Endodermal cell (in vitro differentiated cells): ENCODE data around the gene NFIL3. TPM values are rescaled to one million over a fixed set of nuclear protein-coding genes. Genes with fewer than 3 reads are reported as not detected.

Experiments used
- DNase-seq: peaks from one replicate; pipeline ENCODE4 v3.0.0-alpha.2; 2017
- H3K27ac ChIP-seq: 2 replicates; pipeline ENCODE4 v1.5.1; 2013; ENCODE audit warnings: mild to moderate bottlenecking, low read depth, low read length, moderate library complexity
- H3K27me3 ChIP-seq: 2 replicates; pipeline ENCODE4 v1.6.1; 2013; ENCODE audit warnings: mild to moderate bottlenecking, low read length, moderate library complexity; ENCODE audit not compliant: insufficient read depth, control insufficient read depth, poor library complexity, severe bottlenecking
- H3K36me3 ChIP-seq: 2 replicates; pipeline ENCODE4 v1.7.0; 2013; ENCODE audit warnings: mild to moderate bottlenecking, low read length, moderate library complexity; ENCODE audit not compliant: control insufficient read depth, insufficient read depth
- H3K4me1 ChIP-seq: one replicate; pipeline ENCODE4 v1.7.0; 2013; ENCODE audit warnings: low read length; ENCODE audit not compliant: control insufficient read depth, insufficient read depth
- H3K4me3 ChIP-seq: 2 replicates; pipeline ENCODE4 v1.5.1; 2013; ENCODE audit warnings: mild to moderate bottlenecking, low read length, moderate library complexity
- H3K9ac ChIP-seq: 2 replicates; pipeline ENCODE4 v1.6.1; 2013; ENCODE audit warnings: mild to moderate bottlenecking, low read length, moderate library complexity; ENCODE audit not compliant: poor library complexity, severe bottlenecking; ENCODE audit errors: extremely low read depth
- H3K9me3 ChIP-seq: 2 replicates; pipeline ENCODE4 v1.6.1; 2013; ENCODE audit warnings: mild to moderate bottlenecking, low read length, moderate library complexity; ENCODE audit not compliant: control insufficient read depth
- H3K27ac Mint-ChIP-seq: 2 replicates; pipeline ENCODE4 v1.8.0; 2020; ENCODE audit warnings: mixed read lengths
- H3K27me3 Mint-ChIP-seq: 2 replicates; pipeline ENCODE4 v1.8.0; 2021; ENCODE audit warnings: mild to moderate bottlenecking, mixed read lengths; ENCODE audit not compliant: insufficient read depth
- H3K36me3 Mint-ChIP-seq: 2 replicates; pipeline ENCODE4 v1.8.0; 2020; ENCODE audit warnings: low read depth, mixed read lengths
- H3K4me1 Mint-ChIP-seq: 2 replicates; pipeline ENCODE4 v1.8.0; 2020; ENCODE audit warnings: mixed read lengths
- H3K4me3 Mint-ChIP-seq: 2 replicates; pipeline ENCODE4 v1.8.0; 2020; ENCODE audit warnings: mild to moderate bottlenecking, moderate library complexity, mixed read lengths
- H3K9me3 Mint-ChIP-seq: 2 replicates; pipeline ENCODE4 v1.8.0; 2020; ENCODE audit warnings: mild to moderate bottlenecking, mixed read lengths
- WGBS, 2 experiments: methylation state at CpG; one replicate each; pipeline versions ENCODE4 v1.1.5 to v1.1.7; 2013; ENCODE audit warnings: missing lambda C conversion rate in 2 of 2, mixed read lengths in 1 of 2; ENCODE audit not compliant: insufficient coverage in 1 of 2, insufficient read length in 1 of 2; 5-methylcytosine and 5-hydroxymethylcytosine counted together
- total RNA-seq, 2 donors: library from RNA; stranded (reverse); fragmentation: NEBNext Ultra II Directional in 1 of 2; extraction: Animal tissue kit (Norgen Biotek cat#: 25700) in 1 of 2; gene quantifications; 2 replicates in 1 of 2; 3 replicates in 1 of 2; pipeline ENCODE4 v1.2.1, GENCODE V29; 2021
- TF ChIP-seq, protein P1 (sequence below): fragments of 200-600 bp; sonication (generic); conservative IDR thresholded peaks from 2 replicates; pipeline ENCODE4 v1.5.0; 2021; ENCODE audit warnings: antibody characterized with exemption, mild to moderate bottlenecking

Gene NFIL3
- total RNA-seq, 2 donors from 2014 or later: 13.5 to 17.4 TPM

DNA sequence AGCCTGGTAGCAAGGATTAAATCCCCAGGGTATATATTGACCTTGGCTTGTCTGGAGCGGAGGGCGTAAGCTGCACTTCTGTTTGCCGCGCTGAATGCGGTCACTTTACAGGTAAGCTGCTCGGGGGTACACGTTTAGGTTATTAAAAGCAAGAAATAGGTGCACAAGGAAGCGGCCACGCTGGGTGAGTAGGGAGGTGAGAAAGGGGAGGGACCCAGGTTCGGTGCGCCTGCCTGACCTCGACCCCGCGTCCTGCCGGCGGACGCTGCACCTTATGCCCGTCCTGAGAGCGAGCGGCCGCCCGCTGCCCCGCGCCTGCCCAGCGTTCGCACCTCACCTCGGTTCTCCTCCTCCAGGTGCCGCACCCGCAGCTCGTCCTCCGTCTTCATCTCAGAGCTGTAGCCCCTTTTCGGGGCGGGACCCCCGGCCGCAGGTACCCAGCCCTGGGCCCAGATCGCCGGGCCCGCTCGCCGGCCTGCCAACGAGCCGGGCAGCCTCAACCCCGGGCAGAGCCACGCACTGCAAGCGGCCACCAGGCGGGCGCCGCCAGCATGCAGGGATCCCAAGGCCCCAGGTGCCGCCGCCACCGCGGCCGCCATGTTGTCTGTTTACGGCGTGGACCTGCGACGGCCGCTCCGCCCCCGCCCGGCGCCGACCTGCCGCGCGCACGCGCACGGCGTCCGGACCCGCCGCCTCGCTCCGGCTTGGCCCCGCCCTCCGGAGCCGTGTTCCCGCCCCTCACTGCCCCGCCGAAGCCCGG is 62.2 kb downstream of the NFIL3 start, which contains the start of gene AUH:
AUH (minus strand) TSS at position 628 of the 760 bp plus-strand sequence; CDS start at position 599, 29 bp downstream.
- TF ChIP-seq, protein P1, sequence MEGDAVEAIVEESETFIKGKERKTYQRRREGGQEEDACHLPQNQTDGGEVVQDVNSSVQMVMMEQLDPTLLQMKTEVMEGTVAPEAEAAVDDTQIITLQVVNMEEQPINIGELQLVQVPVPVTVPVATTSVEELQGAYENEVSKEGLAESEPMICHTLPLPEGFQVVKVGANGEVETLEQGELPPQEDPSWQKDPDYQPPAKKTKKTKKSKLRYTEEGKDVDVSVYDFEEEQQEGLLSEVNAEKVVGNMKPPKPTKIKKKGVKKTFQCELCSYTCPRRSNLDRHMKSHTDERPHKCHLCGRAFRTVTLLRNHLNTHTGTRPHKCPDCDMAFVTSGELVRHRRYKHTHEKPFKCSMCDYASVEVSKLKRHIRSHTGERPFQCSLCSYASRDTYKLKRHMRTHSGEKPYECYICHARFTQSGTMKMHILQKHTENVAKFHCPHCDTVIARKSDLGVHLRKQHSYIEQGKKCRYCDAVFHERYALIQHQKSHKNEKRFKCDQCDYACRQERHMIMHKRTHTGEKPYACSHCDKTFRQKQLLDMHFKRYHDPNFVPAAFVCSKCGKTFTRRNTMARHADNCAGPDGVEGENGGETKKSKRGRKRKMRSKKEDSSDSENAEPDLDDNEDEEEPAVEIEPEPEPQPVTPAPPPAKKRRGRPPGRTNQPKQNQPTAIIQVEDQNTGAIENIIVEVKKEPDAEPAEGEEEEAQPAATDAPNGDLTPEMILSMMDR: peak; percentile 55
- H3K4me3 ChIP-seq: peak within 1 kb of the TSS; percentile 97
- H3K27me3 Mint-ChIP-seq: no peaks in the 10 kb centered on the region

GRCh38 chr9:91360551-91361290 is 62.9 kb downstream of the NFIL3 start:
- Histone ChIP-seq H3K4me3 (peak overlapping the region; percentile 97), H3K27me3 (no peaks in the 10 kb centered on the region), H3K4me1 (peaks cover 2% of the 10 kb centered on the region), H3K27ac (peak overlapping the region; percentile 68), H3K9ac (peak overlapping the region; percentile 72), H3K36me3 (peaks cover 18% of the 10 kb centered on the region), H3K9me3 (peaks cover 4% of the 10 kb centered on the region)
- WGBS, 2 experiments: 6 to 17% methylated on average over 4 to 9 of the region's 10 CpGs
- peaks cover 17% of the 10 kb centered on the region for H3K4me1 Mint-ChIP-seq
- peak overlapping the region; percentile 95 for H3K4me3 Mint-ChIP-seq
- DNase-seq: peak; percentile 62
- peaks cover 8% of the 10 kb centered on the region for H3K9me3 Mint-ChIP-seq
- peak overlapping the region; percentile 98 for H3K27ac Mint-ChIP-seq
- H3K36me3 Mint-ChIP-seq: peaks cover 13% of the 10 kb centered on the region
- TF ChIP-seq, protein P1: no peak
- no peaks in the 10 kb centered on the region for H3K27me3 Mint-ChIP-seq

More for the DNA sequence above, 62.2 kb downstream of the NFIL3 start, which contains the start of gene AUH:
- H3K27ac ChIP-seq: peak within 1 kb of the TSS; percentile 68
- peak within 1 kb of the TSS; percentile 72 for H3K9ac ChIP-seq
- peaks cover 6% of the 10 kb centered on the region for H3K9me3 ChIP-seq
- peaks cover 8% of the 10 kb centered on the region for H3K36me3 Mint-ChIP-seq
- no peaks in the 10 kb centered on the region for H3K27me3 ChIP-seq
- peak within 1 kb of the TSS; percentile 95 for H3K4me3 Mint-ChIP-seq
- peaks cover 8% of the 10 kb centered on the region for H3K9me3 Mint-ChIP-seq
- H3K27ac Mint-ChIP-seq: peak within 1 kb of the TSS; percentile 98
- peaks cover 2% of the 10 kb centered on the region for H3K4me1 ChIP-seq
- DNase-seq: peak; percentile 94
- H3K4me1 Mint-ChIP-seq: peaks cover 17% of the 10 kb centered on the region
- H3K36me3 ChIP-seq: peaks cover 13% of the 10 kb centered on the region
- WGBS, 2 experiments: 0% methylated on average over 24 to 82 of the region's 82 CpGs

DNA sequence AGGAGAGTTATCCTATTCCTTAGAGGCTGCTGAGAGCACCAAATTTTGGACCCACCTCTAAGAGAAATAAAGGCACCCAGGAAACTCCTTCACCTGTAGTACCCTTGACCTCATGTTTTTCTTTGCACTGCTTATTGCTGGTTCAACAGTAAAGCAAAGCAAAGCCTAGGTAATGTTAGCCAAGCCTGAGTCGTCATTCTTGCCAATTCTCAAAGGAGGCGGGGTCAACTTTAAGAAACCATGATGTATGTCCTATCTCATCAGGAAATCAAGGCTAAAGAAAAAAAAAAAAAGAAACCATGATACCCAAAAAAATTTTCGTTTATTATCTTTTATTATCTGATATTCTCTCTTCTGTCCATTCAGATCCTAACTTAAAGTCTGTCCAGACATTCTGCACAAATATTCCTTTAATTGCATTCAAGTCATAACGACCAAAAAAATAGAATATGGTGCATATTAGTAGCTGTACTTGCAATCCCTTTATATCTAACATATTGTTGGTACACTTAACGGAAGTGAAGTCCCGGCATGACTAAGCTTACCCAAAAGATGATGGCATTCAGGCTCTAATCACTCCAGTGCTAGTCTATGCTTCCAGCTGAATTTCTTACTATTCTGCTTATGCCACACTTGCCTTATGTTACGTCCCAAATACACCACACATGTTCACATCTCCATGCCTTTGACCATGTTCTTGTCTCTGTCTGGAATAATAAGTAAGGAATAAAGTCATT is 63.7 kb downstream of the NFIL3 start:
- H3K9me3 Mint-ChIP-seq: peaks cover 4% of the 10 kb centered on the region
- Histone ChIP-seq H3K9me3 (no peaks in the 10 kb centered on the region), H3K36me3 (peaks cover 26% of the 10 kb centered on the region), H3K4me3 (peak overlapping the region; percentile 97), H3K27me3 (no peaks in the 10 kb centered on the region), H3K9ac (peak overlapping the region; percentile 72), H3K27ac (no peak overlapping the region), H3K4me1 (peaks cover 2% of the 10 kb centered on the region)
- peak overlapping the region; percentile 95 for H3K4me3 Mint-ChIP-seq
- no peaks in the 10 kb centered on the region for H3K27me3 Mint-ChIP-seq
- TF ChIP-seq, protein P1: no peak
- H3K36me3 Mint-ChIP-seq: peaks cover 19% of the 10 kb centered on the region
- H3K4me1 Mint-ChIP-seq: peaks cover 17% of the 10 kb centered on the region
- no peak overlapping the region for H3K27ac Mint-ChIP-seq
- 81 to 93% methylated on average over 4 to 7 of the region's 7 CpGs for WGBS, 2 experiments
- no peak for DNase-seq
